Neuronal stem cell (in vitro differentiated cells): ENCODE measurements around the gene SMAD1. TPM values are rescaled to one million over a fixed set of nuclear protein-coding genes. Genes with fewer than 3 reads are reported as not detected.

Experiments
- DNase-seq: peaks from one replicate; pipeline ENCODE4 v3.0.0-alpha.2; 2013; ENCODE audit warnings: low spot score
- H2AFZ ChIP-seq: one replicate; pipeline ENCODE4 v1.6.1; 2013; ENCODE audit warnings: mild to moderate bottlenecking, low read length, inconsistent platforms
- H2AK5ac ChIP-seq: 2 replicates; pipeline ENCODE4 v1.6.1; 2013; ENCODE audit warnings: low read depth, mild to moderate bottlenecking, inconsistent platforms, low read length, moderate library complexity, mixed read lengths
- H2BK120ac ChIP-seq: 2 replicates; pipeline ENCODE4 v1.6.1; 2013; ENCODE audit warnings: low read depth, mild to moderate bottlenecking, inconsistent platforms, low read length, moderate library complexity, mixed read lengths
- H2BK12ac ChIP-seq: one replicate; pipeline ENCODE4 v1.6.1; 2013; ENCODE audit warnings: low read length, inconsistent platforms
- H2BK15ac ChIP-seq: 2 replicates; pipeline ENCODE4 v1.6.1; 2013; ENCODE audit warnings: mild to moderate bottlenecking, low read length, inconsistent platforms, mixed read lengths
- H2BK5ac ChIP-seq: one replicate; pipeline ENCODE4 v1.6.1; 2013; ENCODE audit warnings: inconsistent platforms, mild to moderate bottlenecking, low read length, moderate library complexity
- H3K14ac ChIP-seq: one replicate; pipeline ENCODE4 v1.6.1; 2013; ENCODE audit warnings: low read length, inconsistent platforms
- H3K18ac ChIP-seq: 2 replicates; pipeline ENCODE4 v1.6.1; 2013; ENCODE audit warnings: low read length, inconsistent platforms
- H3K23ac ChIP-seq: 2 replicates; pipeline ENCODE4 v1.6.1; 2013; ENCODE audit warnings: low read depth, mild to moderate bottlenecking, mixed read lengths, low read length, inconsistent platforms; ENCODE audit not compliant: poor library complexity
- H3K27ac ChIP-seq: replicated peaks from 3 replicates; pipeline ENCODE4 v1.5.1; 2013; ENCODE audit warnings: low read length, inconsistent platforms
- H3K27me3 ChIP-seq, 3 experiments: 2 replicates each; pipeline ENCODE4 v1.6.1; 2013; ENCODE audit warnings: low read length in 3 of 3, mild to moderate bottlenecking in 2 of 3, inconsistent platforms in 1 of 3, low read depth in 1 of 3, mixed read lengths in 1 of 3, moderate library complexity in 1 of 3; ENCODE audit not compliant: control insufficient read depth in 3 of 3, insufficient read depth in 3 of 3
- H3K36me3 ChIP-seq, 2 donors: replicated peaks in 1 of 2; 2 replicates each; pipeline ENCODE4 v1.6.1; 2013; ENCODE audit warnings: low read length in 2 of 2; ENCODE audit not compliant: control insufficient read depth in 2 of 2, insufficient read depth in 2 of 2
- H3K4ac ChIP-seq: 2 replicates; pipeline ENCODE4 v1.6.1; 2013; ENCODE audit warnings: inconsistent platforms, mild to moderate bottlenecking, low read length, moderate library complexity
- H3K4me1 ChIP-seq, 2 donors: 1 replicate in 1 of 2; 2 replicates in 1 of 2; pipeline ENCODE4 v1.6.1; 2013; ENCODE audit warnings: low read length in 2 of 2, low read depth in 1 of 2; ENCODE audit not compliant: control insufficient read depth in 2 of 2, insufficient read depth in 1 of 2
- H3K4me2 ChIP-seq: one replicate; pipeline ENCODE4 v1.6.1; 2013; ENCODE audit warnings: mild to moderate bottlenecking, low read length, inconsistent platforms; ENCODE audit not compliant: insufficient read depth, poor library complexity, severe bottlenecking
- H3K4me3 ChIP-seq, 2 donors: 2 replicates each; pipeline ENCODE4 v1.5.1; 2013; ENCODE audit warnings: low read length in 2 of 2, mild to moderate bottlenecking in 2 of 2, inconsistent platforms in 1 of 2, moderate library complexity in 1 of 2
- H3K79me1 ChIP-seq: one replicate; pipeline ENCODE4 v1.6.1; 2013; ENCODE audit warnings: low read depth, mild to moderate bottlenecking, inconsistent platforms, low read length, moderate library complexity
- H3K9ac ChIP-seq: one replicate; pipeline ENCODE4 v1.6.1; 2013; ENCODE audit warnings: mild to moderate bottlenecking, low read depth, low read length, inconsistent platforms; ENCODE audit not compliant: poor library complexity
- H3K9me3 ChIP-seq, 2 donors: replicated peaks in 1 of 2; 2 replicates each; pipeline versions ENCODE3 to v1.6.1; 2013; ENCODE audit warnings: low read length in 2 of 2, mild to moderate bottlenecking in 2 of 2, inconsistent platforms in 1 of 2, low read depth in 1 of 2, mixed read lengths in 1 of 2, moderate library complexity in 1 of 2; ENCODE audit not compliant: control insufficient read depth in 2 of 2, insufficient read depth in 1 of 2
- H4K8ac ChIP-seq: one replicate; pipeline ENCODE4 v1.6.1; 2013; ENCODE audit warnings: low read depth, mild to moderate bottlenecking, inconsistent platforms, low read length, moderate library complexity
- H4K91ac ChIP-seq: one replicate; pipeline ENCODE4 v1.6.1; 2013; ENCODE audit warnings: low read length, low read depth, mild to moderate bottlenecking, inconsistent platforms; ENCODE audit not compliant: poor library complexity
- WGBS, 2 donors: extraction: QIAGEN DNeasy Blood & Tissue Kit; methylation state at CpG; one replicate each; pipeline ENCODE4 v1.1.7; 2013; ENCODE audit warnings: missing lambda C conversion rate in 2 of 2, mixed read lengths in 1 of 2; ENCODE audit not compliant: insufficient read length in 2 of 2, insufficient replicate concordance in 1 of 2; ENCODE audit errors: extremely low coverage in 2 of 2; 5-methylcytosine and 5-hydroxymethylcytosine counted together
- polyA plus RNA-seq, 2 experiments: library from polyadenylated mRNA; stranded (reverse); fragments of 200-250 nt; gene quantifications; one replicate each; pipeline ENCODE4 v1.2.3, GENCODE V29; 2013

SMAD1 gene
- polyA plus RNA-seq (2013, experiment 1 of 2), result 28.2 TPM
- 29.5 TPM for polyA plus RNA-seq (2013, experiment 2 of 2)

DNA sequence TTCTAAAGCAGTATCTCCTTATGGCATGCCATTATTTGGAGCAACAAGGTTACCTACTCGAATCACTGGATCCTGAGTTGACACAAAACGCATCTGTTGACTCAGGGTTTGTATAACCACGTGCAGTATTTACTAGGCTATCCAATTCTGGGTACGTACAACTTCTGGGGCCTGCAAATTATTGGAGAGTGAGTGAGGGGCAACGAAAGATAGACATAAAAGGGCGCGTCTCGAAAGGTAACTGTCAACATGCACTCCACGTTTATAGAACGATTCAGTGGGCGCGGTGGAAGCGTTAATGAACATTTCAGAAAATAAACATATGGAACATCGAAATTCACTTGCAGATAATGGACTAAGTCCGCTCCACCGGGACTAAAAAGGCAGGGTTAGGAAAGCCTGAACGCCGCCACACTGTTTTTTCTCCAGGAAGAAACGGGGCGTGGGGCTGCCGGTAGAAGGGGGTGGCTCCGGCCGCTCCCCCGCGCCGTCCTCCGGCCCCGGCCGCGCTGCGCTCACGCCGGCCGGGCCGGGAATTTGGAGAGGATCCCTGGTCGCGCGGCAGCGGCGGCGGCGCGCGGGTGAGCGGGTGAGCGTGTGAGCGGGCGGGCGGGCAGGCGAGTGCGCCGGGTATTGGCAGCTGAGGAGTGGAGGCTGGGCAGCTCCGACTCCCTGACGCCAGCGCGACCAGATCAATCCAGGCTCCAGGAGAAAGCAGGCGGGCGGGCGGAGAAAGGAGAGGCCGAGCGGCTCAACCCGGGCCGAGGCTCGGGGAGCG is at the start of gene SMAD1:
SMAD1 (plus strand) TSS at position 690 of the 778 bp plus-strand sequence. CDS start 32,761 bp downstream, outside the sequence.
- Histone ChIP-seq H3K18ac (peak within 1 kb of the TSS; percentile 99), H3K4me1 (peaks cover 2 to 7% of the 10 kb centered on the region in 2 donors), H3K23ac (peak within 1 kb of the TSS; percentile 85), H4K91ac (no peak within 1 kb of the TSS), H3K27ac (peak within 1 kb of the TSS; percentile 74), H3K4me2 (peak within 1 kb of the TSS; percentile 56), H2BK120ac (no peak within 1 kb of the TSS), H2AFZ (peak within 1 kb of the TSS; percentile 94), H2AK5ac (no peak within 1 kb of the TSS), H4K8ac (peak within 1 kb of the TSS; percentile 65), H3K27me3 (no peaks in the 10 kb centered on the region), H2BK12ac (no peak within 1 kb of the TSS), H3K4me3 (peak within 1 kb of the TSS; percentile 56 to 94), H3K36me3 (peaks cover 0 to 5% of the 10 kb centered on the region in 2 donors), H2BK15ac (peak within 1 kb of the TSS; percentile 81), H3K14ac (peak within 1 kb of the TSS; percentile 82), H2BK5ac (peak within 1 kb of the TSS; percentile 98), H3K4ac (peak within 1 kb of the TSS; percentile 93), H3K79me1 (peaks cover 4% of the 10 kb centered on the region), H3K9me3 (no peaks in the 10 kb centered on the region), H3K9ac (peak within 1 kb of the TSS; percentile 97)
- peak; percentile 64 for DNase-seq
- no CpG with 5 or more reads among the region's 65 CpGs for WGBS, 2 donors

DNA sequence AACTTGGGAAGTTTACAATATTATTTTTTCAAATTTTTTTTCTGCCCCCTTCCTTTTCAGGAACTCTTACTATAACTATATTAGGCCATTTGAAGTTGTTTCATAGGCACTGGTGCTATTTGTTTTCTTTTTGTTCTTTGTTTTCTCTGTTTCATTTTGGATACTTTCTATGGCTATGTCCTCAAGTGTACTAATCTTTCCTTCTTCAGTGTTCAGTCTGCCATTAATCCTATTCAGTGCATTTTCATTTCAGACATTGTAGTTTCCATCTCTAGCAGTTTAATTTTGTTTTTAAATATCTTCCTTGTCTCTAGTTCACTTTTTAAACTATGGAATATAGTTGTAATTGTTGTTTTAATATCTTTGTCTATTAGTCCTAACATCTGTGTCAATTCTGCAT is 48.0 kb upstream of the SMAD1 start:
- DNase-seq, result no peak

DNA sequence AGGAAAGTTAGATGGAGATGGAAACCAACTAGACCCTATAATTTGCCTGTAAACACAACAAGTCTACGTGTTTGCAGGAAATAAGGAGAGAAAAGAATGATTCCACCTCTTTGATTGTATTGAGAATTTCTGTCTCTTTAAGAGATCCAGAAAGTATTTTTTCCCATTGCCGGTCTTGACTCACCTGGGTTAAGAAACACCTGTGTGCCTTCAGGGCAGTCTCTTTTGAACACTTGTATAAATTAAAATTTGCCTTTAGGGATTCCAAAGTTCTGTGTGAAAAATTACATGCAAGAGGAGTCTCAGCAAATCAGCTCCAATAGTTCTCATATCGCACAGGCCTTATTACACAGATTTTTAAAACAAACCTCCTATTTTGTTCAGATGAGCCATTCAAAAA is 46.0 kb upstream of the SMAD1 start:
- no peak overlapping the region for H3K14ac ChIP-seq
- peaks cover 0 to 8% (median 0%) of the 10 kb centered on the region in 3 experiments for H3K27me3 ChIP-seq
- H4K91ac ChIP-seq, result no peak overlapping the region
- no peak overlapping the region for H2BK5ac ChIP-seq
- H4K8ac ChIP-seq, result no peak overlapping the region
- no peak overlapping the region for H2BK120ac ChIP-seq
- WGBS, 2 donors, result no CpG with 5 or more reads among the region's 3 CpGs
- no peak overlapping the region for H3K4me2 ChIP-seq
- H3K4me1 ChIP-seq, result no peaks in the 10 kb centered on the region
- H3K4me3 ChIP-seq, result no peak overlapping the region
- peaks cover 0 to 2% of the 10 kb centered on the region in 2 donors for H3K9me3 ChIP-seq
- DNase-seq, result no peak
- H2AFZ ChIP-seq, result no peak overlapping the region
- no peak overlapping the region for H3K23ac ChIP-seq
- no peaks in the 10 kb centered on the region for H3K36me3 ChIP-seq
- no peak overlapping the region for H3K27ac ChIP-seq
- no peak overlapping the region for H2BK15ac ChIP-seq
- no peak overlapping the region for H2AK5ac ChIP-seq
- H3K18ac ChIP-seq, result no peak overlapping the region
- no peaks in the 10 kb centered on the region for H3K79me1 ChIP-seq
- H2BK12ac ChIP-seq, result no peak overlapping the region
- no peak overlapping the region for H3K4ac ChIP-seq
- no peak overlapping the region for H3K9ac ChIP-seq

More for the DNA sequence above, 48.0 kb upstream of the SMAD1 start:
- Histone ChIP-seq H2BK15ac (no peak overlapping the region), H3K14ac (no peak overlapping the region), H2AFZ (no peak overlapping the region), H4K8ac (no peak overlapping the region), H3K4me2 (no peak overlapping the region), H3K4me3 (no peak overlapping the region), H3K18ac (no peak overlapping the region), H3K27me3 (peaks cover 0 to 8% (median 0%) of the 10 kb centered on the region in 3 experiments), H4K91ac (no peak overlapping the region), H3K4me1 (no peaks in the 10 kb centered on the region), H2BK12ac (no peak overlapping the region), H3K79me1 (no peaks in the 10 kb centered on the region), H3K23ac (no peak overlapping the region), H3K9me3 (peaks cover 0 to 2% of the 10 kb centered on the region in 2 donors), H2BK5ac (no peak overlapping the region), H3K36me3 (no peaks in the 10 kb centered on the region), H3K9ac (no peak overlapping the region), H3K4ac (no peak overlapping the region), H2AK5ac (no peak overlapping the region), H2BK120ac (no peak overlapping the region), H3K27ac (no peak overlapping the region)

DNA sequence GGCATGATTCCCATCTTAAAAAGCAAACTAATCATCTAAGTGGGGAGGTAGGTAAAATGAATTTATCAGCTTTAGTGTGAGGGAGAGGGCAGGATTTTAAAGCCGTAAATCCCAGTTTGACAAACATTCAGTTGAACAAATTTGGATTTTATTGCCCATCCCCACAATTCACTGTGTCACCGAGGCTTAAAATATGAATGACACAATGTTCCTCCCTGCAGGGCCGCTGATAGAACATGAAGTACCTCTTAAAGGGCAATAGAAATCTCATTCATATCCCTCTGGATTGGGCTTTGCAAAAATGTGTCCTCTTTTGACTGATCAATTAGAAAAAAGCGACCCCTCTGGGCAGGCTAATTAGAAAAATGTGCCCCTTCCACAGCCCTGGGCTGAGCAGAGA is 45.5 kb upstream of the SMAD1 start:
- no peak overlapping the region for H2BK120ac ChIP-seq
- no peak overlapping the region for H2BK5ac ChIP-seq
- no peak overlapping the region for H3K4me2 ChIP-seq
- no peak for DNase-seq
- H3K4me3 ChIP-seq, result no peak overlapping the region
- H2AFZ ChIP-seq, result no peak overlapping the region
- H3K36me3 ChIP-seq, result no peaks in the 10 kb centered on the region
- H3K23ac ChIP-seq, result no peak overlapping the region
- H3K4me1 ChIP-seq, result no peaks in the 10 kb centered on the region
- H3K27me3 ChIP-seq, result peaks cover 0 to 8% (median 0%) of the 10 kb centered on the region in 3 experiments
- H3K4ac ChIP-seq, result no peak overlapping the region
- no peak overlapping the region for H3K14ac ChIP-seq
- no peak overlapping the region for H3K9ac ChIP-seq
- no peaks in the 10 kb centered on the region for H3K79me1 ChIP-seq
- H2BK12ac ChIP-seq, result no peak overlapping the region
- WGBS, 2 donors, result no CpG with 5 or more reads among the region's 4 CpGs
- no peak overlapping the region for H2AK5ac ChIP-seq
- H2BK15ac ChIP-seq, result no peak overlapping the region
- H4K8ac ChIP-seq, result no peak overlapping the region
- H3K27ac ChIP-seq, result no peak overlapping the region
- H3K9me3 ChIP-seq, result peaks cover 0 to 2% of the 10 kb centered on the region in 2 donors
- no peak overlapping the region for H4K91ac ChIP-seq
- H3K18ac ChIP-seq, result no peak overlapping the region
